ENCODE data around the gene PARVA.

Gene PARVA

DNA sequence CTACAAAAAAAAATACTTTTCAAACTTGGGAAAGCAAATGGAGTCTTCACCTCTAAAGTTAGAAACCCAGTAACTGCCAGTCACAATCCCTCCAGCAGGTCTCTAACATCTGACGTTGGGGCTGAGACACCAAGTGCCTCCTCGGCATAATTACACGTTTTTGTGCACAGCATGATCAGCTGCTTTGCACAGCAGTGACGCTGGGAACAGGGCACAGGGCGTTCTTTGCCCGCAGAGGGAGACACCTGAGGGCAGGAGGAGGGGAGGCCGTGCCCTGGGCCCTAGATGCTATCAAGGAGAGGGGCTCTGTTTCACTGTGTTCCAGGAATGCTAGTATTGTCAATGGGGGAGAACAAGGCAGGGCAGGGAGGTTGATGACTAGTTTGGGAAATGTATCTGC is 120.1 kb downstream of the PARVA start:
- Histone ChIP-seq H3K4me3 (ENCODE audit: low read length) (no peak overlapping the region), H3K4me1 (ENCODE audit: control insufficient read depth, low read length) (no peaks in the 10 kb centered on the region), H3K79me2 (ENCODE audit: control insufficient read depth, low read length) (no peaks in the 10 kb centered on the region), H3K9me3 (ENCODE audit: control insufficient read depth, insufficient read depth, low read length) (no peaks in the 10 kb centered on the region), H3K4me2 (ENCODE audit: low read length) (no peak overlapping the region), H3K27ac (ENCODE audit: low read depth, low read length) (no peak overlapping the region), H3K9me2 (replicated peaks; ENCODE audit: control insufficient read depth, low read length) (no peaks in the 10 kb centered on the region), H4K20me1 (ENCODE audit: control insufficient read depth, insufficient read depth, low read depth, low read length) (no peaks in the 10 kb centered on the region), H3K36me3 (ENCODE audit: control insufficient read depth, low read length) (no peaks in the 10 kb centered on the region), H3K27me3 (ENCODE audit: control insufficient read depth, low read length) (no peaks in the 10 kb centered on the region), H3F3A (ENCODE audit: control insufficient read depth, insufficient read depth) (no peaks in the 10 kb centered on the region)
- TF ChIP-seq CTCF (IDR thresholded peaks at IDR 0.05; ENCODE audit: low read depth, low read length, poor library complexity, severe bottlenecking): no peak
- TF ChIP-seq EZH2phosphoT487 (IDR thresholded peaks at IDR 0.05; ENCODE audit: borderline replicate concordance, low read length): no peak

DNA sequence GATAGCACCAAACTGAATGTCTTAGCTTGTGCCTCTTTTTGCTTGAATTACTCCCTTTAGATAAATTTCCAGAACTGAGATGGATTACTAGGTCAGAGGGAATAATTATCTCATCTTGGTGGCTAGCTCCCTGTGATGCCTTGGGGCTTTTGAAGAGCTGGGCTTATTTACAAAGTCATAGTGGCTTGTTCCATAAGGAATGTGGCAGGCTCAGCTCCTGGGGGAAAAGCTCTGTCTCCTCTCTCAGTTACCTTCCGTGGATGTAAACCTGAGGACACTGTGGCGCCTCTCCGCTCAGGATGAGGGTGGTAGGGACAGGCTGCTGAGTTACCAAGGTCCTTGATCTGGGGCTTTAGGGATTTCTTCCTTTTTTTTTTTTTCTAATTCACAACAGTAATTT is 121.7 kb downstream of the PARVA start:
- H3K4me1 ChIP-seq (ENCODE audit: control insufficient read depth, low read length): no peaks in the 10 kb centered on the region
- no peaks in the 10 kb centered on the region for H3F3A ChIP-seq (ENCODE audit: control insufficient read depth, insufficient read depth)
- no peaks in the 10 kb centered on the region for H3K36me3 ChIP-seq (ENCODE audit: control insufficient read depth, low read length)
- no peaks in the 10 kb centered on the region for H3K27me3 ChIP-seq (ENCODE audit: control insufficient read depth, low read length)
- no peaks in the 10 kb centered on the region for H3K79me2 ChIP-seq (ENCODE audit: control insufficient read depth, low read length)
- TF ChIP-seq EZH2phosphoT487 (IDR thresholded peaks at IDR 0.05; ENCODE audit: borderline replicate concordance, low read length) (no peak), CTCF (IDR thresholded peaks at IDR 0.05; ENCODE audit: low read depth, low read length, poor library complexity, severe bottlenecking) (no peak)
- no peaks in the 10 kb centered on the region for H4K20me1 ChIP-seq (ENCODE audit: control insufficient read depth, insufficient read depth, low read depth, low read length)
- H3K9me3 ChIP-seq (ENCODE audit: control insufficient read depth, insufficient read depth, low read length): no peaks in the 10 kb centered on the region
- H3K9me2 ChIP-seq (replicated peaks; ENCODE audit: control insufficient read depth, low read length): no peaks in the 10 kb centered on the region
- no peak overlapping the region for H3K4me2 ChIP-seq (ENCODE audit: low read length)
- no peak overlapping the region for H3K27ac ChIP-seq (ENCODE audit: low read depth, low read length)
- no peak overlapping the region for H3K4me3 ChIP-seq (ENCODE audit: low read length)

DNA sequence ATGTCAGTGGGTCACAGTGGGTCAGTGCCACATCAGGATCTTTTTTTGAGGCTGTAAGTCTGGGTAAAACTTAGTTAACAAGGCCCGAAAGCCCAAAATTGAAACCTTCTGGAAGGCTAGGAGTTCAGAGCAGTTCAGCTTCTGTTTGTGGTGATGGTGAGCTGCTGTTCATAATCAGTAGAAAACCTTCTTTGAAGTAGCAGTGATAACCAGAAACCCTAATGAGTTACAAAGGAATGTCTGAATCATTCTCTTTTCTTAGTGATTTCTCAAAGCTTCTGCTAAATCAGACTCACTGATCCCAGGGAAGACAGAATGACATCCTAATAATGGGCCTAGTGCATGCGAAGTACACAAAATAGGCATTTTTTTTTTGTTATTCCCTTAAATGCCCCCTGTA is 124.7 kb downstream of the PARVA start:
- H4K20me1 ChIP-seq (ENCODE audit: control insufficient read depth, insufficient read depth, low read depth, low read length): no peaks in the 10 kb centered on the region
- no peaks in the 10 kb centered on the region for H3K9me3 ChIP-seq (ENCODE audit: control insufficient read depth, insufficient read depth, low read length)
- H3K27ac ChIP-seq (ENCODE audit: low read depth, low read length): no peak overlapping the region
- no peaks in the 10 kb centered on the region for H3K9me2 ChIP-seq (replicated peaks; ENCODE audit: control insufficient read depth, low read length)
- no peaks in the 10 kb centered on the region for H3K36me3 ChIP-seq (ENCODE audit: control insufficient read depth, low read length)
- no peak overlapping the region for H3K4me3 ChIP-seq (ENCODE audit: low read length)
- H3K4me1 ChIP-seq (ENCODE audit: control insufficient read depth, low read length): no peaks in the 10 kb centered on the region
- no peaks in the 10 kb centered on the region for H3F3A ChIP-seq (ENCODE audit: control insufficient read depth, insufficient read depth)
- no peak overlapping the region for H3K4me2 ChIP-seq (ENCODE audit: low read length)
- no peaks in the 10 kb centered on the region for H3K79me2 ChIP-seq (ENCODE audit: control insufficient read depth, low read length)
- TF ChIP-seq CTCF (IDR thresholded peaks at IDR 0.05; ENCODE audit: low read depth, low read length, poor library complexity, severe bottlenecking): no peak
- TF ChIP-seq EZH2phosphoT487 (IDR thresholded peaks at IDR 0.05; ENCODE audit: borderline replicate concordance, low read length): no peak
- H3K27me3 ChIP-seq (ENCODE audit: control insufficient read depth, low read length): no peaks in the 10 kb centered on the region

DNA sequence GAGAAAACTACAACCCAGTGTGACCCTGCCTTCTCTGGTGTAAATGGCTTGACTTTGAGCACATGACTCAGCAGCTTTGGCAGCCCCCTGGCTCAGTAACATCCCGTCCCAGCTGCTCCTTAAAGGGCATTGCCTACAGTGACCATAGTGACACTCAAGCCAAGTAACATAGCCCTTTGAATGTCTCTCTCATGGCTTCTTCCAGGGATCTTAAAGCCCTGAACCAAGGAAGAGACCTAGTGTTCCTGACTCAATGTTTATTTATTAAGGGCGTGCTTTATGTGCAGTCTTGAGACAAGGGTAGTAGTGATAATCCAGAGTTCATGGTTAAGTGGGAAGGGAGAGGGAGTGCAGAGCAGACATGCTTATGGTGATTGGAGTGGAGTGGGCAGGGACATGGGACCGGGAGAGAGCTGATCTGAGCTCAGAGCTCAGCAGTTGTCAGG is 125.7 kb downstream of the PARVA start:
- H3K27ac ChIP-seq (ENCODE audit: low read depth, low read length): no peak overlapping the region
- H3K4me2 ChIP-seq (ENCODE audit: low read length): no peak overlapping the region
- no peaks in the 10 kb centered on the region for H3K9me2 ChIP-seq (replicated peaks; ENCODE audit: control insufficient read depth, low read length)
- no peaks in the 10 kb centered on the region for H3K36me3 ChIP-seq (ENCODE audit: control insufficient read depth, low read length)
- no peaks in the 10 kb centered on the region for H3K79me2 ChIP-seq (ENCODE audit: control insufficient read depth, low read length)
- no peaks in the 10 kb centered on the region for H3K4me1 ChIP-seq (ENCODE audit: control insufficient read depth, low read length)
- no peaks in the 10 kb centered on the region for H3K27me3 ChIP-seq (ENCODE audit: control insufficient read depth, low read length)
- H3K4me3 ChIP-seq (ENCODE audit: low read length): no peak overlapping the region
- no peak for TF ChIP-seq CTCF (IDR thresholded peaks at IDR 0.05; ENCODE audit: low read depth, low read length, poor library complexity, severe bottlenecking)
- no peak for TF ChIP-seq EZH2phosphoT487 (IDR thresholded peaks at IDR 0.05; ENCODE audit: borderline replicate concordance, low read length)
- no peaks in the 10 kb centered on the region for H4K20me1 ChIP-seq (ENCODE audit: control insufficient read depth, insufficient read depth, low read depth, low read length)
- H3K9me3 ChIP-seq (ENCODE audit: control insufficient read depth, insufficient read depth, low read length): no peaks in the 10 kb centered on the region
- no peaks in the 10 kb centered on the region for H3F3A ChIP-seq (ENCODE audit: control insufficient read depth, insufficient read depth)
